ENCODE results near the gene ZNHIT1. TPM values are rescaled to one million over a fixed set of nuclear protein-coding genes. Genes with fewer than 3 reads are reported as not detected.

The ZNHIT1 gene
- total and polyA plus RNA-seq, 2 of the 8 experiments (the other 6 are each of a cell fraction or from before 2014, with no cell fraction given) = 38.2 to 61.7 TPM

DNA sequence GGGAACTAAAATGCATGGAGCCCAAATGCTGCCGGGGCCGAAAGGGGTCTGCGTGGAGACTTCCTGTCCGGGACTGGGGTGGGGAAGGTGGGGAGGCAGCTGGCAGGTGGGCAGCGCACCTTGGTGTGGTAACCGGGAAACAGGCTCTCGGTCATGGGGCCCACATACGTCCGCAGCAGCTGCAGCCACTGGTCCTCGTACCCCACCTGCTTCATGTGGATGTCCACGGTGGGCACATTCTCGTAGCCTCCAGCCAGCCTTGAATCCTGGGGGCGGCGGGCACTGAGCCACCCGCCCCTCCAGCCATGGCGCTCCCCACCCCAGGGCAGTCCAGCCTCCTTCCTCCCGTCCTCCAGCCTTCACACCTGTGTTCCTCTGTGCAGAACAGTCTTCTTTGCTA lies 10.5 kb upstream of the ZNHIT1 start:
- H2BK5ac ChIP-seq (ENCODE audit: low read depth, low read length) = no peak overlapping the region
- no peak overlapping the region for H3K56ac ChIP-seq (replicated peaks; ENCODE audit: insufficient read length, low read depth, low read length)
- no peaks in the 10 kb centered on the region; a peak in 3 of 8 replicates for H3K36me3 ChIP-seq (ENCODE audit: control insufficient read depth in 2 of 4, insufficient read depth in 4 of 4, low read length in 3 of 4)
- H3K14ac ChIP-seq (ENCODE audit: insufficient read length) = no peak overlapping the region
- no peak overlapping the region for H2AK5ac ChIP-seq (ENCODE audit: low read depth, low read length)
- no peak overlapping the region for H4K91ac ChIP-seq (replicated peaks; ENCODE audit: insufficient read length, low read length)
- no peak overlapping the region for H3K4ac ChIP-seq (replicated peaks; ENCODE audit: insufficient read length, low read depth, low read length)
- no peaks in the 10 kb centered on the region for H3K9me3 ChIP-seq (ENCODE audit: insufficient read depth in 2 of 2, low read depth in 1 of 2, low read length in 1 of 2)
- no peak overlapping the region for H3K4me2 ChIP-seq (ENCODE audit: insufficient read depth in 1 of 2, low read depth in 2 of 2, low read length in 2 of 2)
- no peak overlapping the region for H3K23ac ChIP-seq (ENCODE audit: insufficient read length)
- no peak overlapping the region for H3K9ac ChIP-seq (replicated peaks in 1 of 4; ENCODE audit: extremely low read depth in 1 of 4, low read depth in 3 of 4, low read length in 3 of 4)
- H2BK15ac ChIP-seq (ENCODE audit: low read length) = no peak overlapping the region
- H3K27me3 ChIP-seq (replicated peaks in 1 of 4; ENCODE audit: control insufficient read depth in 3 of 4, extremely low read depth in 1 of 4, insufficient read depth in 3 of 4, low read length in 3 of 4) = peaks cover 0 to 5% (median 1%) of the 10 kb centered on the region in 4 experiments; a peak in 4 of 7 replicates
- 93% methylated on average over 7 of the region's 17 CpGs; no CpG with 5 or more reads in 1 of the 2 experiments for WGBS, 2 experiments (ENCODE audit: extremely low coverage in 1 of 2, insufficient coverage in 1 of 2, insufficient read length in 1 of 2, insufficient replicate concordance in 2 of 2, low coverage in 1 of 2, low lambda C conversion rate in 2 of 2, missing lambda C conversion rate in 1 of 2)
- H3K18ac ChIP-seq (ENCODE audit: extremely low read depth, low read length) = no peak overlapping the region; the same call in 1 of the 2 replicates
- ChIA-PET POLR2A (ENCODE audit: partially characterized antibody) (interaction anchor here (0.8 to 1.8 kb wide), 7 partner anchors 9 to 87 kb away, joined by 3 to 7 read pairs (median 3); partner anchors contain the start of genes PLOD3 and ZNHIT1), CTCF (ENCODE audit: partially characterized antibody) (interaction anchor here (0.5 to 2.3 kb wide), 8 partner anchors 10 to 257 kb away, joined by 3 to 7 read pairs (median 4); partner anchors contain the start of genes PLOD3 and ZNHIT1)
- H2BK120ac ChIP-seq (replicated peaks; ENCODE audit: low read depth, low read length) = no peak overlapping the region
- no peak overlapping the region for H2BK12ac ChIP-seq (ENCODE audit: low read depth, low read length)
- TF ChIP-seq, protein P1, sequence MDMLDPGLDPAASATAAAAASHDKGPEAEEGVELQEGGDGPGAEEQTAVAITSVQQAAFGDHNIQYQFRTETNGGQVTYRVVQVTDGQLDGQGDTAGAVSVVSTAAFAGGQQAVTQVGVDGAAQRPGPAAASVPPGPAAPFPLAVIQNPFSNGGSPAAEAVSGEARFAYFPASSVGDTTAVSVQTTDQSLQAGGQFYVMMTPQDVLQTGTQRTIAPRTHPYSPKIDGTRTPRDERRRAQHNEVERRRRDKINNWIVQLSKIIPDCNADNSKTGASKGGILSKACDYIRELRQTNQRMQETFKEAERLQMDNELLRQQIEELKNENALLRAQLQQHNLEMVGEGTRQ (IDR thresholded peaks at IDR 0.05; ENCODE audit: low read length) = no peak
- TF ChIP-seq CEBPB (IDR thresholded peaks at IDR 0.05; ENCODE audit: low read depth, low read length) (no peak), BRCA1 (IDR thresholded peaks at IDR 0.05; ENCODE audit: low read depth, low read length) (no peak), ASH2L (IDR thresholded peaks at IDR 0.05; ENCODE audit: low read length) (no peak), CBX8 (IDR thresholded peaks at IDR 0.05; ENCODE audit: borderline replicate concordance, low read depth, low read length) (no peak), TBP (IDR thresholded peaks at IDR 0.05; ENCODE audit: low read depth, low read length) (no peak), CHD1 (IDR thresholded peaks at IDR 0.05; ENCODE audit: low read depth, low read length) (no peak), KDM1A (IDR thresholded peaks at IDR 0.05; ENCODE audit: borderline replicate concordance, low read length) (no peak), RXRA (IDR thresholded peaks at IDR 0.05; ENCODE audit: insufficient read depth, low read depth, low read length) (no peak), EP300 (IDR thresholded peaks at IDR 0.05; ENCODE audit: borderline replicate concordance in 1 of 2, low read depth in 2 of 2, low read length in 2 of 2) (no peak)
- TF ChIP-seq, protein P2, sequence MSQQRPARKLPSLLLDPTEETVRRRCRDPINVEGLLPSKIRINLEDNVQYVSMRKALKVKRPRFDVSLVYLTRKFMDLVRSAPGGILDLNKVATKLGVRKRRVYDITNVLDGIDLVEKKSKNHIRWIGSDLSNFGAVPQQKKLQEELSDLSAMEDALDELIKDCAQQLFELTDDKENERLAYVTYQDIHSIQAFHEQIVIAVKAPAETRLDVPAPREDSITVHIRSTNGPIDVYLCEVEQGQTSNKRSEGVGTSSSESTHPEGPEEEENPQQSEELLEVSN (IDR thresholded peaks at IDR 0.05) = no peak
- H3K27ac ChIP-seq (ENCODE audit: low read depth, low read length) = no peak overlapping the region
- H2BK20ac ChIP-seq (ENCODE audit: low read length) = no peak overlapping the region
- no peaks in the 10 kb centered on the region for H3K79me2 ChIP-seq (ENCODE audit: control insufficient read depth in 1 of 2, insufficient read depth in 2 of 2, low read length in 2 of 2)
- peaks cover 0 to 3% (median 0%) of the 10 kb centered on the region in 4 experiments; a peak in 1 of 7 replicates for H3K4me1 ChIP-seq (replicated peaks in 1 of 4; ENCODE audit: control insufficient read depth in 3 of 4, insufficient read depth in 4 of 4, low read length in 3 of 4)
- DNase-seq (ENCODE audit: low read depth in 1 of 2, low spot score in 2 of 2) (no peak), FAIRE-seq (no peak)
- no peaks in the 10 kb centered on the region for H3K23me2 ChIP-seq (ENCODE audit: low read depth, low read length)
- no peaks in the 10 kb centered on the region for H3K79me1 ChIP-seq (ENCODE audit: low read depth, low read length)
- H4K8ac ChIP-seq (ENCODE audit: extremely low read depth, insufficient read depth, low read length) = no peak overlapping the region
- H4K5ac ChIP-seq (ENCODE audit: insufficient read length, low read depth, low read length) = no peak overlapping the region
- peaks cover 0 to 2% of the 10 kb centered on the region in 2 experiments for H4K20me1 ChIP-seq (replicated peaks in 1 of 2; ENCODE audit: control insufficient read depth in 1 of 2, insufficient read depth in 2 of 2, low read length in 2 of 2)
- H2AFZ ChIP-seq (ENCODE audit: low read length) = no peak overlapping the region
- H3K4me3 ChIP-seq (ENCODE audit: extremely low read depth in 1 of 4, insufficient read depth in 2 of 4, low read depth in 3 of 4, low read length in 4 of 4) = no peak overlapping the region
